H9 (cell line): ENCODE measurements around the gene SIX1. TPM values are rescaled to one million over a fixed set of nuclear protein-coding genes. Genes with fewer than 3 reads are reported as not detected.

ENCODE experiments used
- DNase-seq: peaks from one replicate; pipeline ENCODE4 v3.0.0-alpha.2; 2017
- H2AFZ ChIP-seq: one replicate; pipeline ENCODE4 v1.6.1; 2013; ENCODE audit warnings: mild to moderate bottlenecking, low read length, control low read depth, moderate library complexity
- H2AK5ac ChIP-seq: 2 replicates; pipeline ENCODE4 v1.6.1; 2013; ENCODE audit warnings: low read length, control low read depth, mixed read lengths; ENCODE audit not compliant: insufficient read length
- H2BK120ac ChIP-seq: one replicate; pipeline ENCODE4 v1.6.1; 2013; ENCODE audit warnings: low read depth, mild to moderate bottlenecking, low read length, control low read depth, inconsistent platforms; ENCODE audit not compliant: poor library complexity, severe bottlenecking
- H2BK12ac ChIP-seq: 2 replicates; pipeline ENCODE4 v1.6.1; 2013; ENCODE audit warnings: low read length, control low read depth, mixed read lengths, low read depth; ENCODE audit not compliant: insufficient read length
- H2BK15ac ChIP-seq: 2 replicates; pipeline ENCODE4 v1.6.1; 2013; ENCODE audit warnings: low read depth, low read length, control low read depth
- H2BK20ac ChIP-seq: one replicate; pipeline ENCODE4 v1.6.1; 2013; ENCODE audit warnings: low read depth, mild to moderate bottlenecking, low read length, control low read depth, inconsistent platforms; ENCODE audit not compliant: poor library complexity, severe bottlenecking
- H2BK5ac ChIP-seq: 2 replicates; pipeline ENCODE4 v1.6.1; 2013; ENCODE audit warnings: low read length, control low read depth, mixed read lengths; ENCODE audit not compliant: insufficient read length
- H3K14ac ChIP-seq: 2 replicates; pipeline ENCODE4 v1.6.1; 2013; ENCODE audit warnings: low read length, control low read depth; ENCODE audit not compliant: insufficient read depth
- H3K18ac ChIP-seq: 2 replicates; pipeline ENCODE4 v1.6.1; 2013; ENCODE audit warnings: low read depth, mild to moderate bottlenecking, mixed read lengths, low read length, control low read depth; ENCODE audit not compliant: insufficient read length
- H3K23ac ChIP-seq: 2 replicates; pipeline ENCODE4 v1.6.1; 2013; ENCODE audit warnings: low read length, control low read depth, mixed read lengths, low read depth; ENCODE audit not compliant: insufficient read length
- H3K23me2 ChIP-seq: 2 replicates; pipeline ENCODE4 v1.6.1; 2013; ENCODE audit warnings: low read depth, mild to moderate bottlenecking, mixed read lengths, low read length, control low read depth; ENCODE audit not compliant: insufficient read length, poor library complexity, severe bottlenecking
- H3K27ac ChIP-seq: 2 replicates; pipeline ENCODE4 v1.5.1; 2013; ENCODE audit warnings: low read length, control low read depth, mixed read lengths, low read depth; ENCODE audit not compliant: insufficient read length
- H3K27me3 ChIP-seq: 2 replicates; pipeline ENCODE4 v1.6.1; 2013; ENCODE audit warnings: low read length, control low read depth, inconsistent platforms; ENCODE audit not compliant: insufficient read depth
- H3K4ac ChIP-seq: 2 replicates; pipeline ENCODE4 v1.6.1; 2013; ENCODE audit warnings: low read depth, mild to moderate bottlenecking, control low read depth, inconsistent platforms, low read length, moderate library complexity
- H3K4me1 ChIP-seq: 2 replicates; pipeline ENCODE4 v1.6.1; 2013; ENCODE audit warnings: low read length, control low read depth, inconsistent platforms; ENCODE audit not compliant: insufficient read depth
- H3K4me2 ChIP-seq: 2 replicates; pipeline ENCODE4 v1.6.1; 2013; ENCODE audit warnings: low read length, control low read depth, mixed read lengths; ENCODE audit not compliant: insufficient read length, insufficient read depth
- H3K56ac ChIP-seq: 2 replicates; pipeline ENCODE4 v1.6.1; 2013; ENCODE audit warnings: low read depth, mild to moderate bottlenecking, mixed read lengths, low read length, control low read depth; ENCODE audit not compliant: insufficient read length
- H3K79me1 ChIP-seq: 2 replicates; pipeline ENCODE4 v1.6.1; 2013; ENCODE audit warnings: low read depth, mild to moderate bottlenecking, moderate library complexity, low read length, control low read depth, inconsistent platforms; ENCODE audit not compliant: insufficient read depth, poor library complexity, severe bottlenecking
- H3K79me2 ChIP-seq: 2 replicates; pipeline ENCODE4 v1.6.1; 2013; ENCODE audit warnings: low read length, control low read depth, inconsistent platforms; ENCODE audit not compliant: insufficient read depth
- H3K9ac ChIP-seq: 2 replicates; pipeline ENCODE4 v1.6.1; 2013; ENCODE audit warnings: low read length, control low read depth, mixed read lengths; ENCODE audit not compliant: insufficient read length; ENCODE audit errors: extremely low read depth
- H3K9me3 ChIP-seq: one replicate; pipeline ENCODE4 v1.6.1; 2013; ENCODE audit warnings: low read depth, low read length, inconsistent platforms; ENCODE audit not compliant: control insufficient read depth
- H3T11ph ChIP-seq: one replicate; pipeline ENCODE4 v1.6.1; 2013; ENCODE audit warnings: mild to moderate bottlenecking, low read length, control low read depth, inconsistent platforms
- H4K20me1 ChIP-seq: one replicate; pipeline ENCODE4 v1.6.1; 2013; ENCODE audit not compliant: control insufficient read depth, insufficient read length, insufficient read depth
- H4K5ac ChIP-seq: 2 replicates; pipeline ENCODE4 v1.6.1; 2013; ENCODE audit warnings: low read depth, mild to moderate bottlenecking, mixed read lengths, low read length, control low read depth; ENCODE audit not compliant: insufficient read length
- H4K8ac ChIP-seq: replicated peaks from 2 replicates; pipeline ENCODE4 v1.6.1; 2013; ENCODE audit warnings: low read length, control low read depth, mixed read lengths, low read depth; ENCODE audit not compliant: insufficient read length
- H4K91ac ChIP-seq: 2 replicates; pipeline ENCODE4 v1.6.1; 2013; ENCODE audit warnings: low read depth, mild to moderate bottlenecking, moderate library complexity, mixed read lengths, low read length, control low read depth; ENCODE audit not compliant: insufficient read length
- H3K27ac Mint-ChIP-seq, 3 experiments: 2 replicates in 2 of 3; 3 replicates in 1 of 3; pipeline ENCODE4 v1.8.0; 2020 to 2021; ENCODE audit warnings: mixed read lengths in 3 of 3, mild to moderate bottlenecking in 1 of 3, moderate library complexity in 1 of 3
- H3K27me3 Mint-ChIP-seq: 2 replicates; pipeline ENCODE4 v1.8.0; 2021; ENCODE audit warnings: low read depth, mild to moderate bottlenecking, moderate library complexity, mixed read lengths
- H3K36me3 Mint-ChIP-seq, 3 experiments: 2 replicates in 2 of 3; 3 replicates in 1 of 3; pipeline ENCODE4 v1.8.0; 2020 to 2021; ENCODE audit warnings: low read depth in 3 of 3, mixed read lengths in 3 of 3; ENCODE audit not compliant: insufficient read depth in 1 of 3
- H3K4me1 Mint-ChIP-seq, 2 experiments: 2 replicates each; pipeline ENCODE4 v1.8.0; 2020; ENCODE audit warnings: mixed read lengths in 2 of 2
- H3K4me3 Mint-ChIP-seq, 2 experiments: 2 replicates in 1 of 2; 3 replicates in 1 of 2; pipeline ENCODE4 v1.8.0; 2020 to 2021; ENCODE audit warnings: mild to moderate bottlenecking in 2 of 2, mixed read lengths in 2 of 2, moderate library complexity in 1 of 2
- H3K9me3 Mint-ChIP-seq, 2 experiments: 2 replicates in 1 of 2; 3 replicates in 1 of 2; pipeline ENCODE4 v1.8.0; 2020; ENCODE audit warnings: mild to moderate bottlenecking in 2 of 2, mixed read lengths in 2 of 2, moderate library complexity in 1 of 2
- CTCF ChIP-seq: fragments of 200-600 bp; sonication (generic); conservative IDR thresholded peaks from 3 replicates; pipeline ENCODE4 v1.8.0; 2021; ENCODE audit warnings: antibody characterized with exemption, mild to moderate bottlenecking
- WGBS: extraction: QIAGEN DNeasy Blood & Tissue Kit; methylation state at CpG from one replicate; pipeline ENCODE4 v1.1.7; 2013; ENCODE audit warnings: missing lambda C conversion rate, low lambda C conversion rate, mixed read lengths; ENCODE audit not compliant: insufficient read length; ENCODE audit errors: extremely low coverage; 5-methylcytosine and 5-hydroxymethylcytosine counted together
- total RNA-seq: library from RNA; stranded (reverse); gene quantifications from 2 replicates; pipeline ENCODE4 v1.2.1, GENCODE V29; 2021

Gene SIX1
- total RNA-seq, 1 experiment from 2014 or later, result 0.17 TPM

GRCh38 chr14:60658211-60658690 is 9.0 kb upstream of the SIX1 start:
- Histone ChIP-seq H3K23ac (no peak overlapping the region), H4K5ac (no peak overlapping the region), H2BK20ac (no peak overlapping the region), H4K8ac (no peak overlapping the region), H3K27ac (no peak overlapping the region), H3K4me1 (peaks cover 8% of the 10 kb centered on the region), H3K79me2 (no peaks in the 10 kb centered on the region), H3T11ph (no peak overlapping the region), H2BK5ac (no peak overlapping the region), H3K79me1 (no peaks in the 10 kb centered on the region), H3K27me3 (peaks cover 58% of the 10 kb centered on the region), H2BK120ac (no peak overlapping the region), H3K56ac (no peak overlapping the region), H3K18ac (no peak overlapping the region), H4K91ac (no peak overlapping the region), H2AK5ac (no peak overlapping the region), H3K9ac (no peak overlapping the region), H3K14ac (no peak overlapping the region), H2AFZ (no peak overlapping the region), H4K20me1 (no peaks in the 10 kb centered on the region), H3K4me2 (peak overlapping the region; percentile 84), H3K23me2 (peaks cover 30% of the 10 kb centered on the region), H2BK15ac (no peak overlapping the region), H3K9me3 (no peaks in the 10 kb centered on the region), H2BK12ac (no peak overlapping the region), H3K4ac (no peak overlapping the region)
- no CpG with 5 or more reads among the region's 10 CpGs for WGBS
- Mint-ChIP-seq H3K4me3 (peak overlapping the region; percentile 84 to 89), H3K36me3 (no peaks in the 10 kb centered on the region; a peak in 1 of 7 replicates), H3K27me3 (peaks cover 89% of the 10 kb centered on the region), H3K4me1 (peaks cover 41 to 52% of the 10 kb centered on the region in 2 experiments), H3K27ac (no peak overlapping the region), H3K9me3 (no peaks in the 10 kb centered on the region; a peak in 2 of 5 replicates)
- DNase-seq, result peak; percentile 37
- no peak for TF ChIP-seq CTCF
